SJSA1 (cell line): Measurements from ENCODE around the gene FMO5. TPM values are rescaled to one million over a fixed set of nuclear protein-coding genes. Genes with fewer than 3 reads are reported as not detected.
"Not testable (repeated sequence)": the region's sequence is repeated elsewhere in the genome, so short reads cannot be mapped to it uniquely, and the experiment has no call there.

Source experiments
- DNase-seq, 2 experiments: peaks; one replicate each; pipeline ENCODE4 v3.0.0-alpha.2; 2015 to 2020; ENCODE audit warnings: low spot score in 2 of 2, low read depth in 1 of 2
- H3K27ac ChIP-seq: fragments of 250-450 bp; sonication (Bioruptor Pico); 2 replicates; pipeline ENCODE4 v1.5.1; 2020; ENCODE audit warnings: mild to moderate bottlenecking, moderate library complexity
- H3K27me3 ChIP-seq: fragments of 250-450 bp; sonication (Bioruptor Pico); replicated peaks from 2 replicates; pipeline ENCODE4 v1.5.1; 2020; ENCODE audit warnings: mild to moderate bottlenecking, moderate library complexity
- H3K36me3 ChIP-seq: fragments of 250-450 bp; sonication (Bioruptor Pico); 2 replicates; pipeline ENCODE4 v1.5.1; 2020; ENCODE audit warnings: mild to moderate bottlenecking
- H3K4me1 ChIP-seq: fragments of 250-450 bp; sonication (Bioruptor Pico); replicated peaks from 2 replicates; pipeline ENCODE4 v1.6.1; 2021; ENCODE audit warnings: mild to moderate bottlenecking
- H3K4me3 ChIP-seq: fragments of 250-450 bp; sonication (Bioruptor Pico); 2 replicates; pipeline ENCODE4 v1.5.1; 2020; ENCODE audit warnings: mild to moderate bottlenecking
- H3K9me3 ChIP-seq: fragments of 250-450 bp; sonication (Bioruptor Pico); replicated peaks from 2 replicates; pipeline ENCODE4 v1.5.1; 2020; ENCODE audit warnings: mild to moderate bottlenecking
- total RNA-seq: library from RNA; depleted of rRNA; stranded (reverse); fragments of >200 nt; shearing (Covaris generic); gene quantifications from 2 replicates; pipeline ENCODE4 v1.2.3, GENCODE V29; 2014

The FMO5 gene
- total RNA-seq, 1 experiment from 2014 or later: 1.5 TPM

- H3K4me1 ChIP-seq: peaks cover 11% of the 10 kb centered on the region
- H3K27me3 ChIP-seq: no peaks in the 10 kb centered on the region
- peaks cover 3% of the 10 kb centered on the region for H3K36me3 ChIP-seq
- no peak overlapping the region for H3K4me3 ChIP-seq
- DNase-seq: no peak
- H3K27ac ChIP-seq: no peak overlapping the region
- H3K9me3 ChIP-seq: no peaks in the 10 kb centered on the region
Measured at GRCh38 chr1:147245586-147246021, 20.5 kb upstream of the FMO5 start.

- Histone ChIP-seq H3K36me3 (peaks cover 3% of the 10 kb centered on the region), H3K27me3 (no peaks in the 10 kb centered on the region), H3K4me1 (peaks cover 11% of the 10 kb centered on the region), H3K27ac (no peak overlapping the region), H3K4me3 (no peak overlapping the region), H3K9me3 (no peaks in the 10 kb centered on the region)
- DNase-seq: no peak
Measured at GRCh38 chr1:147245129-147245528, 20.0 kb upstream of the FMO5 start.

GRCh38 chr1:147243841-147244240, 18.7 kb upstream of the FMO5 start:
- Histone ChIP-seq H3K27me3 (no peaks in the 10 kb centered on the region), H3K4me1 (peaks cover 11% of the 10 kb centered on the region), H3K9me3 (no peaks in the 10 kb centered on the region), H3K36me3 (peaks cover 3% of the 10 kb centered on the region), H3K4me3 (peak overlapping the region; percentile 95), H3K27ac (no peak overlapping the region)
- DNase-seq: peak in 1 of 2 experiments; percentile 12

- no peaks in the 10 kb centered on the region for H3K27me3 ChIP-seq
- H3K36me3 ChIP-seq: peaks cover 3% of the 10 kb centered on the region
- H3K4me3 ChIP-seq: peak overlapping the region; percentile 95
- peaks cover 11% of the 10 kb centered on the region for H3K4me1 ChIP-seq
- no peaks in the 10 kb centered on the region for H3K9me3 ChIP-seq
- no peak for DNase-seq
- H3K27ac ChIP-seq: peak overlapping the region; percentile 77; the same call in 1 of the 2 replicates
Measured at GRCh38 chr1:147243228-147243685, 18.1 kb upstream of the FMO5 start.

GRCh38 chr1:147242449-147243227, 17.5 kb upstream of the FMO5 start, which contains the start of gene CHD1L:
TSS of gene CHD1L (plus strand) at chr1:147242684. CDS start at chr1:147242704, 20 bp downstream.
- peak within 1 kb of the TSS; percentile 77 for H3K27ac ChIP-seq
- peaks cover 11% of the 10 kb centered on the region for H3K4me1 ChIP-seq
- H3K4me3 ChIP-seq: peak within 1 kb of the TSS; percentile 95
- no peaks in the 10 kb centered on the region for H3K27me3 ChIP-seq
- peaks cover 3% of the 10 kb centered on the region for H3K36me3 ChIP-seq
- H3K9me3 ChIP-seq: no peaks in the 10 kb centered on the region
- peak; percentile 93 to 96 for DNase-seq

- Histone ChIP-seq H3K36me3 (peaks cover 3% of the 10 kb centered on the region), H3K9me3 (no peaks in the 10 kb centered on the region), H3K27me3 (no peaks in the 10 kb centered on the region), H3K27ac (no peak overlapping the region), H3K4me3 (peak overlapping the region; percentile 95), H3K4me1 (peaks cover 11% of the 10 kb centered on the region)
- DNase-seq: no peak
Measured at GRCh38 chr1:147241934-147242448, 16.9 kb upstream of the FMO5 start.

GRCh38 chr1:147240131-147240721, 15.1 kb upstream of the FMO5 start:
- H3K27me3 ChIP-seq, DNase-seq, H3K4me3 ChIP-seq, H3K36me3 ChIP-seq, H3K9me3 ChIP-seq, H3K27ac ChIP-seq: not testable (repeated sequence)
- H3K4me1 ChIP-seq: peaks cover 11% of the 10 kb centered on the region

- Histone ChIP-seq H3K36me3 (peaks cover 3% of the 10 kb centered on the region), H3K9me3 (no peaks in the 10 kb centered on the region), H3K4me1 (peaks cover 11% of the 10 kb centered on the region), H3K4me3 (no peak overlapping the region), H3K27me3 (no peaks in the 10 kb centered on the region), H3K27ac (no peak overlapping the region)
- DNase-seq: no peak
Measured at GRCh38 chr1:147238925-147239820, 14.0 kb upstream of the FMO5 start.

- no peak overlapping the region for H3K27ac ChIP-seq
- H3K36me3 ChIP-seq: peaks cover 3% of the 10 kb centered on the region
- H3K4me3 ChIP-seq: no peak overlapping the region
- no peaks in the 10 kb centered on the region for H3K27me3 ChIP-seq
- peaks cover 5% of the 10 kb centered on the region; the same call in 1 of the 2 replicates for H3K4me1 ChIP-seq
- H3K9me3 ChIP-seq: no peaks in the 10 kb centered on the region
- no peak for DNase-seq
Measured at GRCh38 chr1:147238053-147238902, 13.1 kb upstream of the FMO5 start.

- no peak overlapping the region for H3K4me3 ChIP-seq
- H3K9me3 ChIP-seq: no peaks in the 10 kb centered on the region
- H3K27ac ChIP-seq: no peak overlapping the region
- no peak for DNase-seq
- H3K36me3 ChIP-seq: no peaks in the 10 kb centered on the region
- H3K4me1 ChIP-seq: peaks cover 3% of the 10 kb centered on the region; the same call in 1 of the 2 replicates
- no peaks in the 10 kb centered on the region for H3K27me3 ChIP-seq
Measured at GRCh38 chr1:147236959-147237791, 12.0 kb upstream of the FMO5 start.

- Histone ChIP-seq H3K27ac (no peak overlapping the region), H3K4me3 (no peak overlapping the region), H3K36me3 (no peaks in the 10 kb centered on the region), H3K27me3 (no peaks in the 10 kb centered on the region), H3K4me1 (no peaks in the 10 kb centered on the region), H3K9me3 (no peaks in the 10 kb centered on the region)
- no peak for DNase-seq
Measured at GRCh38 chr1:147236448-147236847, 11.3 kb upstream of the FMO5 start.

GRCh38 chr1:147235822-147236221, 10.7 kb upstream of the FMO5 start:
- Histone ChIP-seq H3K4me3 (no peak overlapping the region), H3K27me3 (no peaks in the 10 kb centered on the region), H3K27ac (no peak overlapping the region), H3K36me3 (no peaks in the 10 kb centered on the region), H3K4me1 (no peaks in the 10 kb centered on the region), H3K9me3 (no peaks in the 10 kb centered on the region)
- no peak for DNase-seq
